Chondrocyte (in vitro differentiated cells): Measurements from ENCODE around the gene RS1. TPM values are rescaled to one million over a fixed set of nuclear protein-coding genes. Genes with fewer than 3 reads are reported as not detected.
A peak's percentile ranks its signal among the peaks of the same experiment; 100 is the strongest.

Experiments used
- DNase-seq: peaks from one replicate; pipeline ENCODE4 v3.0.0; 2021; ENCODE audit warnings: mixed read lengths, low spot score
- H3K27ac Mint-ChIP-seq: one replicate; pipeline ENCODE4 v1.8.0; 2021; ENCODE audit warnings: mild to moderate bottlenecking, moderate library complexity, mixed read lengths; ENCODE audit not compliant: unreplicated experiment
- H3K27me3 Mint-ChIP-seq: 2 replicates; pipeline ENCODE4 v1.8.0; 2021; ENCODE audit warnings: low read depth, mixed read lengths
- H3K36me3 Mint-ChIP-seq: 2 replicates; pipeline ENCODE4 v1.8.0; 2021; ENCODE audit warnings: low read depth, mixed read lengths
- H3K4me1 Mint-ChIP-seq: 2 replicates; pipeline ENCODE4 v1.8.0; 2021; ENCODE audit warnings: low read depth, mild to moderate bottlenecking, mixed read lengths
- H3K4me3 Mint-ChIP-seq: one replicate; pipeline ENCODE4 v1.8.0; 2021; ENCODE audit warnings: mild to moderate bottlenecking, moderate library complexity, mixed read lengths; ENCODE audit not compliant: unreplicated experiment
- H3K9me3 Mint-ChIP-seq: 2 replicates; pipeline ENCODE4 v1.8.0; 2021; ENCODE audit warnings: low read depth, mixed read lengths
- total RNA-seq: library from RNA; stranded (reverse); gene quantifications from 3 replicates; pipeline ENCODE4 v1.2.1, GENCODE V29; 2021
- TF ChIP-seq, protein P1 (sequence below): fragments of 200-600 bp; sonication (generic); IDR thresholded peaks from 2 replicates; pipeline ENCODE4 v1.5.0; 2021; ENCODE audit warnings: antibody characterized with exemption, mild to moderate bottlenecking, moderate library complexity

RS1 gene
- total RNA-seq, 1 donor from 2014 or later: not detected

DNA sequence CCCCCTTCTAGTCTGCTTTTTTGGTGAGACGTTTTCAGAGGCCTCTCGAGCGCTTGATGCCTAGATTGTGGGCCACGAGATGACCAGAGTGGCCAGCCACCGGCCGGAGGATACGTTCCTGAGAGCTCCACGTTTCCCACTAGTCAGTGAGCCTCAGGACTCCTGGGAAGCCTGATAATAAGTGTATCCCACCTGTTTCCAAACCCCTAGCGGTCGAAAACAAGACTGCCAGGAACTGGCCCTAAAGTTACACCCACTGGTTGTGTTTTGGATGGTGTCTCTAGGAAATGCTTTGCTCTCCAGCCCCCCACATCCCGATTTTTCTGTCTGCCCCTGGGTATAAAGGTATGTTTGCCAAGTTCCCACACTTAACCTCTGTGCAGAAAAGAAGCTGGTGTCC is 4.6 kb upstream of the RS1 start:
- no peaks in the 10 kb centered on the region for H3K36me3 Mint-ChIP-seq
- no peak for DNase-seq
- no peaks in the 10 kb centered on the region for H3K27me3 Mint-ChIP-seq
- H3K4me3 Mint-ChIP-seq: no peak overlapping the region
- TF ChIP-seq, protein P1, sequence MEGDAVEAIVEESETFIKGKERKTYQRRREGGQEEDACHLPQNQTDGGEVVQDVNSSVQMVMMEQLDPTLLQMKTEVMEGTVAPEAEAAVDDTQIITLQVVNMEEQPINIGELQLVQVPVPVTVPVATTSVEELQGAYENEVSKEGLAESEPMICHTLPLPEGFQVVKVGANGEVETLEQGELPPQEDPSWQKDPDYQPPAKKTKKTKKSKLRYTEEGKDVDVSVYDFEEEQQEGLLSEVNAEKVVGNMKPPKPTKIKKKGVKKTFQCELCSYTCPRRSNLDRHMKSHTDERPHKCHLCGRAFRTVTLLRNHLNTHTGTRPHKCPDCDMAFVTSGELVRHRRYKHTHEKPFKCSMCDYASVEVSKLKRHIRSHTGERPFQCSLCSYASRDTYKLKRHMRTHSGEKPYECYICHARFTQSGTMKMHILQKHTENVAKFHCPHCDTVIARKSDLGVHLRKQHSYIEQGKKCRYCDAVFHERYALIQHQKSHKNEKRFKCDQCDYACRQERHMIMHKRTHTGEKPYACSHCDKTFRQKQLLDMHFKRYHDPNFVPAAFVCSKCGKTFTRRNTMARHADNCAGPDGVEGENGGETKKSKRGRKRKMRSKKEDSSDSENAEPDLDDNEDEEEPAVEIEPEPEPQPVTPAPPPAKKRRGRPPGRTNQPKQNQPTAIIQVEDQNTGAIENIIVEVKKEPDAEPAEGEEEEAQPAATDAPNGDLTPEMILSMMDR: peak; percentile 63
- H3K27ac Mint-ChIP-seq: no peak overlapping the region
- H3K9me3 Mint-ChIP-seq: peaks cover 15% of the 10 kb centered on the region
- peaks cover 2% of the 10 kb centered on the region for H3K4me1 Mint-ChIP-seq

DNA sequence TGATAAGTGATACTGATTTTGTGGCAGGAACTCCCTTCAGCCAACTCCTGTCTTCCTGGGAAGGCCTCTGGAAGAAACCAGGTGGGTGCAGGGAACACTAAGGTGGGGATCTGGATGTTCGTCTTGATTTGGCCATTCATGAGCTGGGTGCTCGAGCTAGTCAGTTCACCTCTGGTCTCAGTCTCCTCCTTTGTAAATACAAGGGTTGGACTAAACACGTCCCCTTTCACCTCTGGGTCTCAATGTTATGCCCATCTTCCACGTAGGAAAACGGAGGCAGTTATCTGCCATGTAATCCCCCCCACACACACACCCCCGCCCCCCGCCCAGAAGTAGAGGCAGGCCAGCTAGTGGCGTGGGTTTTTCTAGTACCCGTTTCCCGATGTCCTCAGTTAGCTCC is 4.1 kb upstream of the RS1 start:
- no peaks in the 10 kb centered on the region for H3K27me3 Mint-ChIP-seq
- DNase-seq: no peak
- TF ChIP-seq, protein P1: no peak
- H3K27ac Mint-ChIP-seq: no peak overlapping the region
- H3K4me3 Mint-ChIP-seq: peak overlapping the region; percentile 31
- peaks cover 2% of the 10 kb centered on the region for H3K4me1 Mint-ChIP-seq
- no peaks in the 10 kb centered on the region for H3K36me3 Mint-ChIP-seq
- peaks cover 15% of the 10 kb centered on the region for H3K9me3 Mint-ChIP-seq

DNA sequence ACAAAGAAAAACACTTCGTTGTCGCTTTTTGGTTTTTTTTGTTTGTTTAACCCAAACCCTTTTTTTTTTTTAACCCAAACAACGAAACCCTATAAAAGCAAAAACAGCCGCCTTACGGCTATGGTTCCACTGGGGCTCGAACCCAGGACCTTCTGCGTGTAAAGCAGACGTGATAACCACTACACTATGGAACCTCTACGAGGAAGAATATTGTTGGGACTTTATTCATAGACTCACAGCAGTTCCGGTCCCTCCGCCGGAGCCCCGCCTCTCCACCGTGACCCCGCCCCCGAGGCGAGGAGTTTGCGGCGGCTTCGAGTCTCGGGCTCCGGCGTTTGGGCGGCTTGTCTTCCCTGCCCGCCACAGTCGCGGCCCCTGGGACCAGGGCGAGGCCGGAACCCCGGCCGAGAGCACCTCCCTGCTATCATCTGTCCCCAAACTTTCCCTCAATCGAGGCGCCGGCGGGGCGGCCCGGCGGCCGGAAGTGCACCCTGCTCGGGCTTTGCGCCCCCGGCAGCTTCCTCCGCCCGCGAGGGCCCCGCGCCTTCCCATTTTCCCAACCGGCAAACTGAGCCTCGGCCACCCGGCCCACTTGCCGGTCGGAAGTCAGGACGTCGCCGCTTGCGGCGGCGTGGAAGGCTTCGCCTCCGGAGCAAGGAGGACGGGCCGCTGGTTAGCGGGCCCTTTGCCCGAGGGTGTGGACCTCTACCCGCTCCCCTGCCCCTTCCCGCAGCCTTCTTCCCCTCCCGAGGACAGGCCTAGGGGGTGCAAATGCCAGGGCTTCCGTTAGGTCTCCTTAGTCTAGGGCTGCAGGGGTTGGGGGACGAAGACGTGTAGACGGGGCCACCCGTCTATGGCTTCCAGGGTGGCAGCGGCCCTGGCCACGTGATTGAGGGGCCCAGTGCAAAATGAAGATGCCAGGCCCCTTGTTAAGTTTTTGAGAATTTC is 3.2 kb upstream of the RS1 start:
- TF ChIP-seq, protein P1: no peak
- no peaks in the 10 kb centered on the region for H3K36me3 Mint-ChIP-seq
- peaks cover 15% of the 10 kb centered on the region for H3K9me3 Mint-ChIP-seq
- no peaks in the 10 kb centered on the region for H3K27me3 Mint-ChIP-seq
- peaks cover 2% of the 10 kb centered on the region for H3K4me1 Mint-ChIP-seq
- H3K27ac Mint-ChIP-seq: peak overlapping the region; percentile 33
- H3K4me3 Mint-ChIP-seq: peak overlapping the region; percentile 64
- no peak for DNase-seq

DNA sequence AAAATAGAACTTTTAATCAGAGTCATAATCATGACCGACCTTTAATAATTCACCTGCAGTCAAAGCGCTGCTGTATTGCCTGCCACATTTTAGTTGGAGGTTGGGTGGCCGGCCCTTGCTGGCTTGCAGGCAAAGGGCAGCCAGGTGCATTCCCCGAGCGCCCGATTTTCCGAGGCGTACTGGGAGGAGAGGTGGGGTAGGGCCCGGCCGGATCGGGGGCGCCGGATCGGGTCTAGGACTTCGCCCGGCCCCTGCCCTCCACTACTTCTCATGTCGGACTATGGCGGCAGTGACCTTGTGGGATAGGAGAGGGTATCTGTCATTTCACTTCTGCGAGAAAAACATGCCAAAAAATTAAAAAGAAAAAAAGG is 2.5 kb upstream of the RS1 start:
- H3K4me3 Mint-ChIP-seq: peak overlapping the region; percentile 64
- no peak for DNase-seq
- no peaks in the 10 kb centered on the region for H3K36me3 Mint-ChIP-seq
- H3K9me3 Mint-ChIP-seq: peaks cover 13% of the 10 kb centered on the region
- H3K27me3 Mint-ChIP-seq: no peaks in the 10 kb centered on the region
- no peak overlapping the region for H3K27ac Mint-ChIP-seq
- TF ChIP-seq, protein P1: no peak
- peaks cover 2% of the 10 kb centered on the region for H3K4me1 Mint-ChIP-seq

DNA sequence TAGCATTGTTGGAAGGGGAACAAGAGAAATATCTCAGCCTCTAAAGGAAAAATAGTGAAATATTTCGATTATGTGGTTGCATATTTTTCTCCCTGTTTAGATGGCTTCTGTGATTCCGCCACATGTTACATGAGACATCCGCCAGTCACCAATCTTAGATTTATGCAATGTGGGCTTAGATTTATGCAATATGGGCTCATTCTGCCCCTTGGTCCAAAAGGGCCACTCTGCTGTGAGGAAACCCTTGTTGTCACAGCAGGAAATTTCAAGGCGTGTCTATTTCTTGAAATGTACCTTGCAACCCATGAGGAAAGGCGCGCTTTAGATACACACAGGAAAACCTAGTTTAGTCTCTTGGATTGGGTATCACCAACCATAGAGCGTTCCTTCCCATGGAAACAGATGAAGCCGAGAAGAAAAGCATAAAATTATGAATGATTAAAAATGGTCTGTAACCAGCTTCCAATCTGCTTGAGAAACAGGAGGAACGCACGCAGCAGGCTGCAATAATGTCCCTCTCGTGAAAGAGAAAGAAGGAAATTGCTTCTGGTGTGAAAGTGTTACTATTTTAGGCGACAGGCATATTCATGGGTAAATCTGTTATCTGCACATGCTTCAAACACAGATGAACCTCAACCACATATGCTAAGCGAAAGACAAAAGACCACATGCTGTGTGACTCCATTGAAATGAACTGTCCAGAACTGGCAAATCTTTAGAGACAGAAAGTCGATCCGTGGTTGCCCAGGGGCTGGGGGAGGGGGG is 3.7 kb downstream of the RS1 start:
- peaks cover 10% of the 10 kb centered on the region for H3K9me3 Mint-ChIP-seq
- TF ChIP-seq, protein P1: no peak
- DNase-seq: no peak
- peaks cover 2% of the 10 kb centered on the region for H3K36me3 Mint-ChIP-seq
- peaks cover 6% of the 10 kb centered on the region for H3K4me1 Mint-ChIP-seq
- H3K27ac Mint-ChIP-seq: no peak overlapping the region
- H3K27me3 Mint-ChIP-seq: no peaks in the 10 kb centered on the region
- no peak overlapping the region for H3K4me3 Mint-ChIP-seq
